K562 (cell line): Measurements from ENCODE around the gene BAD. TPM values are rescaled to one million over a fixed set of nuclear protein-coding genes. Genes with fewer than 3 reads are reported as not detected.

ENCODE experiments used
- CBX2 ChIP-seq: fragments of 200-600 bp; sonication (generic); IDR thresholded peaks from one replicate; pipeline ENCODE4 v1.6.1; 2012; ENCODE audit warnings: mild to moderate bottlenecking, low read length, inconsistent platforms; ENCODE audit not compliant: insufficient read depth, poor library complexity, severe bottlenecking
- HNRNPL ChIP-seq: fragments of 200-400 bp; formaldehyde crosslinking; IDR thresholded peaks from 2 replicates; pipeline ENCODE4 v1.6.1; 2017; ENCODE audit warnings: low read depth, mild to moderate bottlenecking, low read length
- SRSF7 ChIP-seq: fragments of 200-400 bp; formaldehyde crosslinking; optimal IDR thresholded peaks from 2 replicates; pipeline ENCODE3; 2017; ENCODE audit warnings: mild to moderate bottlenecking, low read depth, low read length
- XRCC3 ChIP-seq: fragments of 450-650 bp; IDR thresholded peaks from 2 replicates; pipeline ENCODE4 v1.6.1; 2017; ENCODE audit warnings: mild to moderate bottlenecking, moderate library complexity
- polyA plus RNA-seq, 8 experiments: library from polyadenylated mRNA; depleted of rRNA in 4 of 8; stranded (reverse) in 5 of 8; unstranded in 3 of 8; fragments of >200 nt; fragmentation: Nextera tagmentation in 2 of 8; fragmentation: Illumina TruSeq in 1 of 8; extraction: Ambion mirVana in 2 of 8; extraction: Trizol in 1 of 8; gene quantifications; 2 replicates each; pipeline versions ENCODE4 v1.2.1 to v1.2.3, GENCODE V29; 2011 to 2014; ENCODE audit warnings: inconsistent platforms in 1 of 8, missing spikeins in 1 of 8
- total RNA-seq, 7 experiments: library from RNA; depleted of rRNA in 6 of 7; stranded (reverse); fragments of >200 nt in 6 of 7; fragmentation: Illumina TruSeq in 2 of 7; extraction: Trizol in 2 of 7; gene quantifications; 2 replicates each; pipeline versions ENCODE4 v1.2.1 to v1.2.3, GENCODE V29; 2011 to 2021; ENCODE audit warnings: low replicate concordance in 1 of 7
- TF ChIP-seq, protein P1 (sequence below): sonication (generic); formaldehyde crosslinking; IDR thresholded peaks from 2 replicates; pipeline ENCODE4 v1.8.1; 2023; ENCODE audit warnings: missing genetic modification reagents, mild to moderate bottlenecking, borderline replicate concordance
- TF ChIP-seq, protein P2 (sequence below): sonication (generic); formaldehyde crosslinking; IDR thresholded peaks from 2 replicates; pipeline ENCODE4 v1.4.0; 2020; ENCODE audit warnings: mild to moderate bottlenecking, missing genetic modification reagents
- TF ChIP-seq, protein P3 (sequence below): fragments of 450-650 bp; IDR thresholded peaks from 2 replicates; pipeline ENCODE4 v1.6.1; 2016; ENCODE audit warnings: mild to moderate bottlenecking, moderate library complexity

Gene BAD
- total and polyA plus RNA-seq, 9 of the 15 experiments (the other 6 are each of a cell fraction or from before 2014, with no cell fraction given) = 0.61 to 45.6 (median 11.8) TPM

DNA sequence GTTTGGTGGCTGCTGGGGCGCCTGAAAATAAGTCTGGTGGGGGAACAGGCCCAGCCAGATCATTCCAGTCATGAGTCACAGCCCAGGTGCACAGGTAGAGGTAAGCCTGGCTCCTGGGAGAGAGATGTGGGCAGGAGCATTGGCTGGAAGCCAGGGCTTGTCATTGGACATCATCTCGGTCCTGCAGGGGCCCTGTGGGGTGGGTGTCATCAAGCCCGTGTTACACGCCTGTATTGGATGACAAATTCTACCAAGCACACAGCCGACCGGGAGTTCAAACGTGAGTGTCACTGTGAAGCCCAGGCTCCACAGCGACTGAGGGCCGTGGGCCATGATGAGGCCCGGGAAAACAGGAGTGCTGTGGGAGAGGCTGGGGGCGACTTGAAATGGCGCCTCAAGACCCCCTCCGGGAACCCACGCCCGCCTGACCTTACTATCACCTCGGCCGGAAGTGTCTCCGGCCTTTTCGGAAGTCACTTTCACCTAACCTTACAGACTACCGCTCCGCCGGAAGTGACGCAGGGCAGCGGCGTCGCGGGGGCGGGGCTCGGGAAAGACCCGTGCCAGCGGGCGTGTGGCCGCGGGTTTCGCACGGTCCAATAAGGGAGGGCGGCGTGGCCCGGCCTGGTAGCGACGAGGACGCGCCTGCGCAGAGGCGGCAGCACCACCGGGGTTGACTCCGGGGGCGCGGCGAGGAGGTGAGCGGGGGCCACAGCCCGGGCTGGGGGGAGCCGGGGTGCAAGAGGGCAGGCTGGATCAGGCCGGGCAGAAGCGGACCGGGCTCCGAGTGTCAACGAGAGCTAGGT is 43.8 kb downstream of the BAD start, which contains the start of gene FKBP2 (continued):
- TF ChIP-seq, protein P1, sequence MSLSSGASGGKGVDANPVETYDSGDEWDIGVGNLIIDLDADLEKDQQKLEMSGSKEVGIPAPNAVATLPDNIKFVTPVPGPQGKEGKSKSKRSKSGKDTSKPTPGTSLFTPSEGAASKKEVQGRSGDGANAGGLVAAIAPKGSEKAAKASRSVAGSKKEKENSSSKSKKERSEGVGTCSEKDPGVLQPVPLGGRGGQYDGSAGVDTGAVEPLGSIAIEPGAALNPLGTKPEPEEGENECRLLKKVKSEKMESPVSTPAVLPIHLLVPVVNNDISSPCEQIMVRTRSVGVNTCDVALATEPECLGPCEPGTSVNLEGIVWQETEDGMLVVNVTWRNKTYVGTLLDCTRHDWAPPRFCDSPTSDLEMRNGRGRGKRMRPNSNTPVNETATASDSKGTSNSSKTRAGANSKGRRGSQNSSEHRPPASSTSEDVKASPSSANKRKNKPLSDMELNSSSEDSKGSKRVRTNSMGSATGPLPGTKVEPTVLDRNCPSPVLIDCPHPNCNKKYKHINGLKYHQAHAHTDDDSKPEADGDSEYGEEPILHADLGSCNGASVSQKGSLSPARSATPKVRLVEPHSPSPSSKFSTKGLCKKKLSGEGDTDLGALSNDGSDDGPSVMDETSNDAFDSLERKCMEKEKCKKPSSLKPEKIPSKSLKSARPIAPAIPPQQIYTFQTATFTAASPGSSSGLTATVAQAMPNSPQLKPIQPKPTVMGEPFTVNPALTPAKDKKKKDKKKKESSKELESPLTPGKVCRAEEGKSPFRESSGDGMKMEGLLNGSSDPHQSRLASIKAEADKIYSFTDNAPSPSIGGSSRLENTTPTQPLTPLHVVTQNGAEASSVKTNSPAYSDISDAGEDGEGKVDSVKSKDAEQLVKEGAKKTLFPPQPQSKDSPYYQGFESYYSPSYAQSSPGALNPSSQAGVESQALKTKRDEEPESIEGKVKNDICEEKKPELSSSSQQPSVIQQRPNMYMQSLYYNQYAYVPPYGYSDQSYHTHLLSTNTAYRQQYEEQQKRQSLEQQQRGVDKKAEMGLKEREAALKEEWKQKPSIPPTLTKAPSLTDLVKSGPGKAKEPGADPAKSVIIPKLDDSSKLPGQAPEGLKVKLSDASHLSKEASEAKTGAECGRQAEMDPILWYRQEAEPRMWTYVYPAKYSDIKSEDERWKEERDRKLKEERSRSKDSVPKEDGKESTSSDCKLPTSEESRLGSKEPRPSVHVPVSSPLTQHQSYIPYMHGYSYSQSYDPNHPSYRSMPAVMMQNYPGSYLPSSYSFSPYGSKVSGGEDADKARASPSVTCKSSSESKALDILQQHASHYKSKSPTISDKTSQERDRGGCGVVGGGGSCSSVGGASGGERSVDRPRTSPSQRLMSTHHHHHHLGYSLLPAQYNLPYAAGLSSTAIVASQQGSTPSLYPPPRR (CRISPR knock-in tag) = no peak
- TF ChIP-seq XRCC3 (no peak), SRSF7 (no peak), HNRNPL (0 out of 2 replicates have a peak, but pooled peaks have one; percentile 53), CBX2 (no peak)
- TF ChIP-seq, protein P2, sequence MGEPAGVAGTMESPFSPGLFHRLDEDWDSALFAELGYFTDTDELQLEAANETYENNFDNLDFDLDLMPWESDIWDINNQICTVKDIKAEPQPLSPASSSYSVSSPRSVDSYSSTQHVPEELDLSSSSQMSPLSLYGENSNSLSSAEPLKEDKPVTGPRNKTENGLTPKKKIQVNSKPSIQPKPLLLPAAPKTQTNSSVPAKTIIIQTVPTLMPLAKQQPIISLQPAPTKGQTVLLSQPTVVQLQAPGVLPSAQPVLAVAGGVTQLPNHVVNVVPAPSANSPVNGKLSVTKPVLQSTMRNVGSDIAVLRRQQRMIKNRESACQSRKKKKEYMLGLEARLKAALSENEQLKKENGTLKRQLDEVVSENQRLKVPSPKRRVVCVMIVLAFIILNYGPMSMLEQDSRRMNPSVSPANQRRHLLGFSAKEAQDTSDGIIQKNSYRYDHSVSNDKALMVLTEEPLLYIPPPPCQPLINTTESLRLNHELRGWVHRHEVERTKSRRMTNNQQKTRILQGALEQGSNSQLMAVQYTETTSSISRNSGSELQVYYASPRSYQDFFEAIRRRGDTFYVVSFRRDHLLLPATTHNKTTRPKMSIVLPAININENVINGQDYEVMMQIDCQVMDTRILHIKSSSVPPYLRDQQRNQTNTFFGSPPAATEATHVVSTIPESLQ (CRISPR knock-in tag) = no peak
- TF ChIP-seq, protein P3, sequence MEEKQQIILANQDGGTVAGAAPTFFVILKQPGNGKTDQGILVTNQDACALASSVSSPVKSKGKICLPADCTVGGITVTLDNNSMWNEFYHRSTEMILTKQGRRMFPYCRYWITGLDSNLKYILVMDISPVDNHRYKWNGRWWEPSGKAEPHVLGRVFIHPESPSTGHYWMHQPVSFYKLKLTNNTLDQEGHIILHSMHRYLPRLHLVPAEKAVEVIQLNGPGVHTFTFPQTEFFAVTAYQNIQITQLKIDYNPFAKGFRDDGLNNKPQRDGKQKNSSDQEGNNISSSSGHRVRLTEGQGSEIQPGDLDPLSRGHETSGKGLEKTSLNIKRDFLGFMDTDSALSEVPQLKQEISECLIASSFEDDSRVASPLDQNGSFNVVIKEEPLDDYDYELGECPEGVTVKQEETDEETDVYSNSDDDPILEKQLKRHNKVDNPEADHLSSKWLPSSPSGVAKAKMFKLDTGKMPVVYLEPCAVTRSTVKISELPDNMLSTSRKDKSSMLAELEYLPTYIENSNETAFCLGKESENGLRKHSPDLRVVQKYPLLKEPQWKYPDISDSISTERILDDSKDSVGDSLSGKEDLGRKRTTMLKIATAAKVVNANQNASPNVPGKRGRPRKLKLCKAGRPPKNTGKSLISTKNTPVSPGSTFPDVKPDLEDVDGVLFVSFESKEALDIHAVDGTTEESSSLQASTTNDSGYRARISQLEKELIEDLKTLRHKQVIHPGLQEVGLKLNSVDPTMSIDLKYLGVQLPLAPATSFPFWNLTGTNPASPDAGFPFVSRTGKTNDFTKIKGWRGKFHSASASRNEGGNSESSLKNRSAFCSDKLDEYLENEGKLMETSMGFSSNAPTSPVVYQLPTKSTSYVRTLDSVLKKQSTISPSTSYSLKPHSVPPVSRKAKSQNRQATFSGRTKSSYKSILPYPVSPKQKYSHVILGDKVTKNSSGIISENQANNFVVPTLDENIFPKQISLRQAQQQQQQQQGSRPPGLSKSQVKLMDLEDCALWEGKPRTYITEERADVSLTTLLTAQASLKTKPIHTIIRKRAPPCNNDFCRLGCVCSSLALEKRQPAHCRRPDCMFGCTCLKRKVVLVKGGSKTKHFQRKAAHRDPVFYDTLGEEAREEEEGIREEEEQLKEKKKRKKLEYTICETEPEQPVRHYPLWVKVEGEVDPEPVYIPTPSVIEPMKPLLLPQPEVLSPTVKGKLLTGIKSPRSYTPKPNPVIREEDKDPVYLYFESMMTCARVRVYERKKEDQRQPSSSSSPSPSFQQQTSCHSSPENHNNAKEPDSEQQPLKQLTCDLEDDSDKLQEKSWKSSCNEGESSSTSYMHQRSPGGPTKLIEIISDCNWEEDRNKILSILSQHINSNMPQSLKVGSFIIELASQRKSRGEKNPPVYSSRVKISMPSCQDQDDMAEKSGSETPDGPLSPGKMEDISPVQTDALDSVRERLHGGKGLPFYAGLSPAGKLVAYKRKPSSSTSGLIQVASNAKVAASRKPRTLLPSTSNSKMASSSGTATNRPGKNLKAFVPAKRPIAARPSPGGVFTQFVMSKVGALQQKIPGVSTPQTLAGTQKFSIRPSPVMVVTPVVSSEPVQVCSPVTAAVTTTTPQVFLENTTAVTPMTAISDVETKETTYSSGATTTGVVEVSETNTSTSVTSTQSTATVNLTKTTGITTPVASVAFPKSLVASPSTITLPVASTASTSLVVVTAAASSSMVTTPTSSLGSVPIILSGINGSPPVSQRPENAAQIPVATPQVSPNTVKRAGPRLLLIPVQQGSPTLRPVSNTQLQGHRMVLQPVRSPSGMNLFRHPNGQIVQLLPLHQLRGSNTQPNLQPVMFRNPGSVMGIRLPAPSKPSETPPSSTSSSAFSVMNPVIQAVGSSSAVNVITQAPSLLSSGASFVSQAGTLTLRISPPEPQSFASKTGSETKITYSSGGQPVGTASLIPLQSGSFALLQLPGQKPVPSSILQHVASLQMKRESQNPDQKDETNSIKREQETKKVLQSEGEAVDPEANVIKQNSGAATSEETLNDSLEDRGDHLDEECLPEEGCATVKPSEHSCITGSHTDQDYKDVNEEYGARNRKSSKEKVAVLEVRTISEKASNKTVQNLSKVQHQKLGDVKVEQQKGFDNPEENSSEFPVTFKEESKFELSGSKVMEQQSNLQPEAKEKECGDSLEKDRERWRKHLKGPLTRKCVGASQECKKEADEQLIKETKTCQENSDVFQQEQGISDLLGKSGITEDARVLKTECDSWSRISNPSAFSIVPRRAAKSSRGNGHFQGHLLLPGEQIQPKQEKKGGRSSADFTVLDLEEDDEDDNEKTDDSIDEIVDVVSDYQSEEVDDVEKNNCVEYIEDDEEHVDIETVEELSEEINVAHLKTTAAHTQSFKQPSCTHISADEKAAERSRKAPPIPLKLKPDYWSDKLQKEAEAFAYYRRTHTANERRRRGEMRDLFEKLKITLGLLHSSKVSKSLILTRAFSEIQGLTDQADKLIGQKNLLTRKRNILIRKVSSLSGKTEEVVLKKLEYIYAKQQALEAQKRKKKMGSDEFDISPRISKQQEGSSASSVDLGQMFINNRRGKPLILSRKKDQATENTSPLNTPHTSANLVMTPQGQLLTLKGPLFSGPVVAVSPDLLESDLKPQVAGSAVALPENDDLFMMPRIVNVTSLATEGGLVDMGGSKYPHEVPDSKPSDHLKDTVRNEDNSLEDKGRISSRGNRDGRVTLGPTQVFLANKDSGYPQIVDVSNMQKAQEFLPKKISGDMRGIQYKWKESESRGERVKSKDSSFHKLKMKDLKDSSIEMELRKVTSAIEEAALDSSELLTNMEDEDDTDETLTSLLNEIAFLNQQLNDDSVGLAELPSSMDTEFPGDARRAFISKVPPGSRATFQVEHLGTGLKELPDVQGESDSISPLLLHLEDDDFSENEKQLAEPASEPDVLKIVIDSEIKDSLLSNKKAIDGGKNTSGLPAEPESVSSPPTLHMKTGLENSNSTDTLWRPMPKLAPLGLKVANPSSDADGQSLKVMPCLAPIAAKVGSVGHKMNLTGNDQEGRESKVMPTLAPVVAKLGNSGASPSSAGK = no peak
